HG03139 (cell line): Measurements from ENCODE around the gene ASXL1.
"Not testable (repeated sequence)": the region's sequence is repeated elsewhere in the genome, so short reads cannot be mapped to it uniquely, and the experiment has no call there.

Experiments
- ATAC-seq: cut with Tn5 transposase; IDR thresholded peaks from one replicate; pipeline ENCODE4 v1.9.1; 2021; ENCODE audit not compliant: unreplicated experiment

ASXL1 gene

DNA sequence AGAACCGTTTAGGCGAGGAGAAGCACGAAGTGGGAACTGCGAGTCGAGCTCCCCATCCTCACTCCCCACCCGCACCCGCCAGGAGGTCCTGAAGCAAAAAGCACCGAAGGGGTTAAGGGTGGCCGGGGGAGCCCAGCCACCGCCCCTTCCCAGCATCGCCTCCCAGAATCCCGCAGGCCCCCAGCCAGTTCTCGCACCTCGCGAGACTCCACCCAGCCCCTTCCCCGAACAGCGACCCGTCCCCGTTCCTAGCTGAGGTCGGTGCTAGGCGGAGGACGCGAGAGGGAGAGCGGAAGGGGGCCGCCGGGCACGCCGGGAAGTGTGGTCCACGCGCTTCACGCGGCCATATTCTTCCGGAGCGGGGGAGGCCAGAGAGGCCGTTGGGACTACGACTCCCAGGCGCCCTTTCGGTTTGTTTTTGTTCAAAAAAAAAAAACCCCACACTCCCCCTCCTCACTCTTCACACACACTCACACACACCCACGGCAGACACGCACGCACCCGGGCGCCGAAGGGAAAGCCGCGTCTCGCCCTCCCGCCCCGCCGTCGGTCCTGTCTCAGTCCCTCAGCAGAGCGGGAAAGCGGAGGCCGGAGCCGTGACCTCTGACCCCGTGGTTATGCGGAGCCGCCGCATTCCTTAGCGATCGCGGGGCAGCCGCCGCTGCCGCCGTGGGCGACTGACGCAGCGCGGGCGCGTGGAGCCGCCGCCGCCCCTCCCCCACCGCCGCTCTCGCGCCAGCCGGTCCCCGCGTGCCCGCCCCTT lies at the start of gene ASXL1:
TSS of gene ASXL1 (plus strand) at position 463 of the 763 bp plus-strand sequence. CDS start 445 bp downstream, outside the sequence.
- peak; percentile 72 for ATAC-seq

DNA sequence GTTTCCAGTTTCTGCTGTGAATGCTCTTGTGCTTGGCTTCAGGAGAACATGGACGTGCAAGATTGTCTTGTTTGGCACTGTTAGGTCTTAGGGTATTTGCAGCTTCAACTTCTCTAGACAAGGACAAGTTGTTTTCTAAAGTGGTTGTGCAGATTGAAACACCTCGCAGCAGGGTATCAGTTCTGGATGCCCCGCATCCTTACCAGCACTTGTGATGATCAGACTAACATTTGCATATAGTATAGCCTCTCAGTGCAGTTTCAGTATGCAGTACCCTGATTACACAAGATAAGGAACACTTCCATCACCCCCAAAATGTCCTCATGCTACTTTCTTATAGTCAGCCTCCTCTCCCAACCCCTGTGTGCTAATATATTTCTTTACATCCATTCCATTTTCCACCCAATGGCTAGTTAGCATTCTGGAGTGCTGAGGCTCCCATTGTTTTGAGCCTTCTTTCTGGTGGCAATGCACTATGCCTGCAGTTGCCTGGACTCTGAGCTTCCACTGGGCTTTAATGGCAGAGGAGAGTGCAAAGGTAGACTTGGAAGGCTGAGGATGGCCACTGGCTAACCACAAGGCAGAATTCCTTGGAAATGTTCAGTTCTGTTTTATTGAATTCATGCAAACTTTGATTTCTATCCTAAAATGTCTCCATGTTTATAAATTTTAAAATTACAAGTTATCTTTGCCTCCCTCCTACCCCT lies 45.3 kb upstream of the ASXL1 start:
- ATAC-seq, result no peak

DNA sequence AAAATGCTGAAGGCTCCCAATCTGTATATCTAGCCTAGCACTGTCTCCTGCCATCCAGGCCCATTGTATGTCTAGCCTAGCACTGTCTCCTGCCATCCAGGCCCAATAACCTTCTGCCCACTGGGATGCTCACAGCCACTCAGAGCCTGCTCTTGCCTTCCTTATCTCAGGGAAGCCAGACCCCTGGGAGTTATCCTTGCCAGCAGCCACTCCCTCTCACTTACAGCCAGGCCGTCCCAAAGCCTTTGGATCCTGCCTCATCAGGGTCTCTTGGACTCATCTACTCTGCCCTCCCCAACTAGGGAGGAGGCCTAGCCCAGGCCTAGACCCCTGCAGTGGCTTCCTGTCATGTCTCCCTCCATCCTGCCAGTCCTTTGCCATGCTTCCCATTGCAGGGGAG lies 43.4 kb upstream of the ASXL1 start:
- no peak for ATAC-seq

DNA sequence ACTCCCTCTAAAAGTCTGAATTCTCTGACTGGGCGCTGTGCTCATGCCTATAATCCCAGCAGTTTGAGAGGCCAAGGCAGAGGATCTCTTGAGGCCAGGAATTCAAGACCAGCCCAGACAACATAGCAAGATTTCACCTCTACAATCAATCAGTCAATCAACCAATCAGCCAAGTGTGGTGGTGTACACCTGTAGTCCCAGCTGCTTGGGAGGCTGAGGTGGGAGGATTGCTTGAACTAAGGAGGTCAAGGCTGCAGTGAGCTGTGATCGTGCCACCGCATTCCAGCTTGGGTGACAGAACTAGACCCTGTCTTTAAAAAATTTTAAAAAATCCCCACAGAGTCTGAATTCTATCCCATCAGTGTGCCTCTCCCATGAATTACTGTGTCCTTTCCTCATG lies 42.7 kb upstream of the ASXL1 start:
- ATAC-seq, result no peak

DNA sequence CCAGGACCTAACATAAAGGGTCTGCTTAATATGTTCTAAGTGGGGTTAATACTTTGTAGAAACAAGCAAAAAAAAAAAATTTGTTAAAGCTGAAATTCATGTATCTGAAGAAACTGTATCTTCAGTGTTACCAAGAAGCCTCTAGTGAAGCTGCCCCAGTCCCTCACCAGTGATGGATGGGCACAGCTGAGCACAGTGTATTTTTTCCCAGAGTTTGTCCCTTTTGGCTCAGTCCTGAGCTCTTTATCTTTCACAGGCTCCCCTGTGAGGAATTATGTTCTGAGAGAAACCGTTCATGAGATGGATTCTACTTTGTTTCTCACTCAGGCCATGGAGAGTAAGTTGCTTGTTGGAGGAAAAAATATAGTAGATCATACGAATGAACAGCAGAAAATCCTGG lies 42.2 kb upstream of the ASXL1 start:
- ATAC-seq, result no peak

DNA sequence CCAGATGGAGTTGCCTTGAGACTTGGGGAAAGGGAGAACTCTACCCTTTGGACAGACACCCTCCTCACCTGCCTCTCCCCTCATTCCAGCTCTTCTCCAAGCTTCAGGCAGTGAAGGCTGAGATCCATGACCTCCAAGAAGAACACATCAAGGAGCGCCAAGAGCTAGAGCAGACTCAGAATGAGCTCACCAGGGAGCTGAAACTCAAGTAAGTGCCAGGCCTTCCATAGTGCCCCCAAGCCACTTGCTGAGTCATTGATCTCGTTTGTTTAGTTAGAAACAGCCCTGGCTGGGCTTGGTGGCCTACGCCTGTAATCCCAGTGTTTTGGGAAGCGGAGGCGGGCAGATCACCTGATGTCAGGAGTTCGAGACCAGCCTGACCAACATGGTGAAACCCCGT lies 41.5 kb upstream of the ASXL1 start:
- no peak for ATAC-seq

DNA sequence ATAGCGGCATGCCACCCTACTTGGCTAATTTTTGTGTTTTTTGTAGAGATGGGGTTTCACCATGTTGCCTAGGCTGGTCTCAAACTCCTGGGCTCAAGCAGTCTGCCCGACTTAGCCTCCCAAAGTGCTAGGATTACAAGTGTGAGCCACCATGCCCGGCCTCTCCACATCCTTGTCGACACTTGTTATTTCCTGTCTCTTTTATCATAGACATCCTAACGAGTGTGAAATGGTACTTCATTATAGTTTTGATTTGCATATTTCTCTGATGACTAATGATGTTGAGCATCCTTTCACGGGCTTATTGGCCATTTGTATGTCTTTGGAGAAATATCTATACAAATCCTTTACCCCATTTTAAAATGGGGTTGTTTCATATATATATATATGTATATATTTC lies 39.0 kb upstream of the ASXL1 start:
- no peak for ATAC-seq

DNA sequence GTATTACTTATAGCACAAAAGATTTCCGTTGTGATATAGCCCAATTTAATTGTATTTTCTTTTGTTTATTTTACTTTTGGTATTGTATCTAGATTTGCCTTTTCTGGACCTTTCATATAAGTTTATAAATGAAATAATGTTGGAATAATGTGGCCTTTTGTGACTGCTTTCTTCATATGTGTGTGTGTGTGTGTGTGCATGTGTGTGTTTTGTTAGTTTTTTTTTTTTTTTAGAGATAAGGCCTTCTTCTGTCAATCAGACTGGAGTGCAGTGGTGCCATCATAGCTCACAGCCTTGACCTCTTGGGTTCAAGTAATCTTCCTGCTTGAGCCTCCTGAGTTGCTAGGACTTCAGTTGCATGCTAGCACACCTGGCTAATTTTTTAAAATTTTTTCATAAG lies 37.8 kb upstream of the ASXL1 start:
- no peak for ATAC-seq

DNA sequence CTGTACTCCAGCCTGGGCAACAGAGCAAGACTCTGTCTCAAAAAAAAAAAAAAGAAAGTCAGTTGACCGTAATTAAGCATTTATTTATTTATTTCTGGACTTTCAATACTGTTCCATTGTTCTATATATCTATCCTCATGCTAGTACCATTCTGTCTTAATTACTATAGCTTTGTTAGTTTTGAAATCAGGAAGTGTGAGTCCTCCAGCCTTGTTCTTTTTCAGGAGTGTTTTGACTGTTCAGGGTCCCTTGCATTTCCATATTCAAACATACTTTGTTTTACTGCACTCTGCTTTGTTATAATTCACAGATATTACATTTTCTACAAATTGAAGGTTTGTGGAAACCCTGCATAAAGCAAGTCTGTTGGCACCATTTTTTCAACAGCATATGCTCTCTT lies 36.7 kb upstream of the ASXL1 start:
- no peak for ATAC-seq

DNA sequence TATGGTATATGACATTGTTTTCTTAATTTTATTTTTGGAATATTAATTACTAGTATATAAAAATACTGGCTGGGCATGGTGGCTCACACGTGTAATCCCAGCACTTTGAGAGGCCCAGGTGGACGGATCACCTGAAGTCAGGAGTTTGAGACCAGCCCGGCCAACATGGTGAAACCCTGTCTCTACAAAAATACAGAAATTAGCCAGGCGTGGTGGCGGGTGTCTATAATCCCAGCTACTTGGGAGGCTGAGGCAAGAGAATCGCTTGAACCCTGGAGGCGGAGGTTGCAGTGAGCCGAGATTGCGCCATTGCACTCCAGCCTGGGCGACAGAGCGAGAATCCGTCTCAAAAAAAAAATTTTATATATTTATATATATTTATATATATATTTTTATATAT lies 35.9 kb upstream of the ASXL1 start:
- ATAC-seq, result not testable (repeated sequence)

DNA sequence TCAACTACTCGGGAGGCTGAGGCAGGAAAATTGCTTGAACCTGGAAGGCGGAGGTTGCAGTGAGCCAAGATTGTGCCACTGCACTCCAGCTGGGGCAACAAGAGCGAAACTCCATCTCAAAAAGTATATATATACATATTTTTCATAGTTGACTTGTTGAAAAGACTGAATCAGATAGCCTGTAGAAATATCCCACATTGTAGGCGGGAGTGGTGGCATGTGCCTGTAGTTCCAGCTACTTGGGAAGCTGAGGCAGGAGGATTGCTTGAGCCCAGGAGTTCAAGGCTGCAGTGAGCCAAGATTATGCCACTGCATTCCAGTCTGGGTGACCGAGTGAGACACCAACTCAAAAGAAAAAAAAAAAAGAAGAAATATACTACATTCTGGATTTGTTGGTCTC lies 34.4 kb upstream of the ASXL1 start:
- ATAC-seq, result not testable (repeated sequence)

DNA sequence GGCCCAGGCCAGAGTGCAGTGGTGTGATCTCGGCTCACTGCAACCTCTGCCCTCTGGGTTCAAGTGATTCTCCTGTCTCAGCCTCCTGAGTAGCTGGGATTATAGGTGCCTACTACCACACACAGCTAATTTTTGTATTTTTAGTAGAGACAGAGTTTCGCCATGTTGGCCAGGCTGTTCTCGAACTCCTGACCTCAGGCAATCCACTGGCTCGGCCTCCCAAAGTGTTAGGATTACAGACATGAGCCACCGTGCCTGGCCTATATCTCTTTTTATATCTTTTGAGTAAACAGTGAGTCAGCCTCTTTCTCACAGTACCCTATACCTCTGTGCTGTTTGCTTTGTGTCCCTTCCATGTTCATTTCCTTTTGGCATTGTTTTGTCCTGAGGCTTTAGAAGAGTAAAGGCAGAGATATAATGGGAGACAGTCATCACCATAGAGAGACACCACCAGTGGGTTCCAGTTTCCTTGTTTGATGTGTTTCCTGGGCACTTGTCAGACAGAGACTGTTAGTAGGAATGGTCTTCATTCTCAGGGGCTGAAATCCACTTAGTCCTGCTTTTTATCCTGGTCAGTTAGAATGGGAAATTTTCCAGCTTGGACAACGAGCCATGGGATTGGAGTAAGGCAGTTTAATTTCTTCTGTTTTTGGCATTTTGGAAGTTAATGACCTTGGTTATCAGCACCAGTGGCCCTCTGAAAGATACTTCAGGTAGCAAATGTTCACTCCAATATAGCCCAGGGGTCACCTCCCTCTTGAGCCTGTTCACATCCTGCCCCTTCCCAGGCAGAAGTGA lies 32.2 kb upstream of the ASXL1 start:
- ATAC-seq, result no peak

DNA sequence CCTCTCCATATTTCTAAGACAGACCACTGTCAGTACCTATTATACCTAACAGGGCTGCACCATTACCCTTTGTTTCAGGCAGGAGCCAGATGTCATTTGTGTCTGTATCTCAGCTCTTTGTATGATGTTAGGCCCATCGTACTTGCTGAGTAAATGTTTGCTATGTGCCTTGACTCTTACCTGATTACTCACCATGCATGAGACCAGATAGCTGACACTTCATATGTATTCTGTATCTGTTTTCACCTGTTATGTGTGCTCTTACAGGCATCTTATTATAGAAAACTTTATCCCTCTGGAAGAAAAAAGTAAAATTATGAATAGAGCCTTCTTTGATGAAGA lies 31.7 kb upstream of the ASXL1 start:
- no peak for ATAC-seq

DNA sequence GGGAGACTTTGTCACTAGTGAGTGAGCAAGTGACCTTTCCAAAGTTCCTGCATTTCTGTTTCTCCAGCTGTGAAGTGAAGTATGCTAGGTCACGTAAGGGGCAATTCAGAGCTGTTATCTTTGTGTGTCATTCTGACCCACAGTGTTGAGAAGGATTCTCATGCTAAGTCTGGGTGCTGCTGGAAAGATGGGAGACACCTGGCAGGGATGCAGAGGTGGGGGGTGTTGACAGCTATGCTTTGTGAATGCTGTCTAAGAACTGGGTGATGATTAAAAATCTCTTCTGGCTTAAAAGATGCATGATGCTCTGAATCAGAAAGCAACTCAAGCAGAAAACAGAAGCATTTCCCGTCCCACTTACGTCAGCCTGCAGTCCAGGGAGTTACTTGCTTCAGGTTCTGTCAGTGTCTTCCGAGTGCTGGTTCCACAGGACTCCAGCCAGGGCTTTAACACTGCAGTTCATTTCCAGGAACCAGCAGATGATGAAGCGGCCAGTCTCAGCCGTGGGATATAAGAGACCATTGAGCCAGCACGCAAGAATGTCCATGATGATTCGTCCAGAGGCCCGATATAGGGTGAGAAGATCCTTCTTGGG lies 30.9 kb upstream of the ASXL1 start:
- no peak for ATAC-seq

DNA sequence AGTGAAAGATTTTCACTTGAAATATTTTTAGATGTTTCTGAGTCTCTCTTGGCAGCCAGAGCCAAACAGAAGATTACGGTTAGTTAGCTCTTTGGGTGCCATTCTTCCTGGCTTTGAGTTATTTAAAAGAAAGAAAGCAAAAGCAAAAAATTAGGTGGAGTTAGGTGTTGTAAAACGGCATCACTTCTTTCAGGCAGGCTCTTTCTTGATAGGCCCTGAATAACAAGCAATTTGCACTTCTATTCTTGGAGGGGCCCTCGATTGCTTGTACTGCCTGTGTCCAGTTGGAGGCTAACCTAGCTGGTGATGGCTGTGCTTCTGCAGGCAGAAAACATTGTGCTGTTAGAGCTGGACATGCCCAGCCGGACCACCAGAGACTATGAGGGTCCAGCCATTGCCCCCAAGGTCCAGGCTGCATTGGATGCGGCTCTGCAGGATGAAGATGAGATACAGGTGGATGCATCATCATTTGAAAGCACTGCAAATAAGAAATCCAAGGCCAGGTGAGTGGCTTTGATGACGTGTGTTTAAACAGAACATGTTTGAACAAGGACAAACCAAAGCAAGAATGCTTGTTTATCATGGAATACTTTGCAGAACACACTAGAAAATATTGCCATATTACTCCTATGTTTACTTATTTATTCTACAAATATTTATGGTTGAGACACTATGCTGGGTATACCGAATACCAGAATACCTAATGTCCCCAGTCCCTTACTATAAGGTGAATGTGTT lies 28.1 kb upstream of the ASXL1 start:
- no peak for ATAC-seq

DNA sequence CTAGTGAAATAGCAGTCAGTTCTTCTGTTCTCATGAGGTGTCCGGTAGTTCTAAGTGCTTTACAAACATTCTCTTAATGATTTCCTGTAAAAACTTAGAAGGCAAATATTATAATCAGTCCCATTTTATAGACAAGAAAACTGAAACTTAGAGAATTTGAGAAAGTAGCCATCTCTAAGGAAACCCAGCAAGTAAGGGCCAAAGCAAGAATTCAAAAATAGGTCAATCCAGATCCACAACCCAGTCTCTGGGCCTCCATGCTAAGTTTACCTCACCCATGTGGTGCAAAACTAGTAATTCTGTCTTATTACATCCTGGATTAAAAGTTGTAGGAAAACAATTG lies 27.6 kb upstream of the ASXL1 start:
- no peak for ATAC-seq

DNA sequence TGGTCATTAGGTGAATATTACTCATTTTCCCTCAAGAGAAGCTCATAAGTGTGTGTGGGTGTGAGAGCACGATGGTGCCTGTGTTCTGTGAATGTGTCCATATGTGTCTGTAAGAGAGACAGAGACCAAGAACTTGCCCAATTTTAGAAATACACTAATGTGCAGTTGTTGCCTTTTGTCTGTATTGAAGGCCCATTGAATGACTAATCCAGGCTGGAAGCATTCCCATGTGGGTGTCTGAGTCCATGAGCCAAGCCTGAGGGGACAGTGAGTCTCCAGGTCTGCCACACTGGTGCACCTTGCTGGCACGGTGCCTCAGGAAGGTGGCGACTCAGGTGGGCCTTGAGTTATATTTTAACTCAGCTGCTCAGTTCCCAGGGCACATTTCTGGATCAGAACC lies 25.5 kb upstream of the ASXL1 start:
- ATAC-seq, result no peak

DNA sequence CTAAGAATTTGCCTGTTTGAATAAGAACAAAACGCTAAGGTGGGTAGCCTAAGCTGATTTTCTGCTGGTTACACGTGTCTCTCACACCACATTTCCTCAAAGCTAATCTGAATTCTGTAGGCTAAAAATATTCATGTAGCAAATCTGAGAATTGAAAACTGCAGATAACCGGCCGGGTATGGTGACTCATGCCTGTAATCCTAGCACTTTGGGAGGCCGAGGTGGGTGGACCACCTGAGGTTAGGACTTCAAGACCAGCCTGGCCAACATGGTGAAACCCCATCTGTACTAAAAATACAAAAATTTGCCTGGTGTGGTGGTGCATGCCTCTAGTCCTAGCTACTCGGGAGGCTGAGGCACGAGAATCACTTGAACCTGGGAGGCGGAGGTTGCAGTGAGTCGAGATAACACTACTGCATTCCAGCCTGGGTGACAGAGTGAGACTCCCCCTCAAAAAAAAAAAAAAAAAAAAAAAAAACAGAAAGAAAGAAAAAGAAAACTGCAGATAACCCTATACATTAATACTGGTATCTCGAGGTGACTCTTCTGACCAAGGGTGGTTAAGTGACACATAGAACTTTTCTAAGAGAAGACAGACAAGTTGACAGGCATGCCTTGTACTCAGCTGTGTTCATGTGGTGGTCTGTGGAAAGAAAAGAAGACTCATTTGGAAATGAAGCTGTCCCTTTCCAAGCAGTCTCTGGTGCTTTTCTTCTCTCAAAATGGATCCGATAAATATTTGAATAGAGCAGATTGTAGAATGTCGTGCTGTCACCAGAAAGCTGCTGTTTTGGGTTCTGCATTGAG lies 24.7 kb upstream of the ASXL1 start:
- ATAC-seq, result peak; percentile 48

DNA sequence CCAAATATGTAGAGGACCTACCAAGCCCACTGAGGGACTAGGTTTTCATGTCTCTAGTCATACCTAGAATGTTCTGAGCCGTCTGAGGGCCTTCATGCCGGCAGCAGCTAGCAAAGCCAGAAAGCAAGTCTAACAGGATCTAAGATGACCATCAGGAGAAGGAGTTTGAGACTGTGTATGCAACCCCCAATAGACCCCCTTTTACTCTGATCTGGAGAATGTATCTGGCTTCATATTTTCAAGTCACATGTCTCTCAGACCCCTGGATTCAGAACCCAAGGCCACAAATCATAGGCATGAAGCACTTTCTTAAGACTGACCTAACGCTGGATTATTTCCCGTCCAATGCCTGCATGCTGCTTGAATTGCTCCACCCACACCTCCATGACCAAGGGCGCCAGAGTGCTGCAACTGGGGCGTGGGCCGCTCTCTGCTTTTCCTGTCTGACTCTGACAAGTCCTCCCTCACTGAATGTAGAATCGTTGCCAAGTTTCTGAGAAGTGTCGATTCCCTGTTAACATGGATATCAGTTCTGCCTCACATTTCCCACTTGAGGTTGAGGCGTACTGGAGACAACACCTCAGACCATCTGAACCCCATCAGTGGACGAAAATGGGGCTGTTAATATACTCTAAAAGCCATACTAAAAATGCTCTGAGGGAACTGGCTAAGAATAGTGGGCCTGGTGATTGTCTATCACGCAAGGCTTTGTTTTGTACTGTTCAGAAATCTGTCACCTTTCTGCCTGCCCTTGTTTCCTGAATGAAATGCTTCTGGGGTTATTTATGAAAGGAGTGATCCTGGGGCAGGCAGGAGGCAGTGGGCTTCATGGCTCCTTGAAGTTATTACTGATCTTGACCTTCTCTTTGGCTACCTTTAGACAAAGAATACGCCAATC lies 23.9 kb upstream of the ASXL1 start:
- no peak for ATAC-seq
